Islet of Langerhans (tissue), 1 donor: ENCODE data around the gene LCN1.

Source experiments
- FAIRE-seq: peaks from one replicate; lab custom pipeline; 2011; peaks lifted over from hg19 to GRCh38; lab: Jason Lieb, UNC

The LCN1 gene

GRCh38 chr9:135489188-135489906 lies 31.9 kb upstream of the LCN1 start:
- no peak for FAIRE-seq

DNA sequence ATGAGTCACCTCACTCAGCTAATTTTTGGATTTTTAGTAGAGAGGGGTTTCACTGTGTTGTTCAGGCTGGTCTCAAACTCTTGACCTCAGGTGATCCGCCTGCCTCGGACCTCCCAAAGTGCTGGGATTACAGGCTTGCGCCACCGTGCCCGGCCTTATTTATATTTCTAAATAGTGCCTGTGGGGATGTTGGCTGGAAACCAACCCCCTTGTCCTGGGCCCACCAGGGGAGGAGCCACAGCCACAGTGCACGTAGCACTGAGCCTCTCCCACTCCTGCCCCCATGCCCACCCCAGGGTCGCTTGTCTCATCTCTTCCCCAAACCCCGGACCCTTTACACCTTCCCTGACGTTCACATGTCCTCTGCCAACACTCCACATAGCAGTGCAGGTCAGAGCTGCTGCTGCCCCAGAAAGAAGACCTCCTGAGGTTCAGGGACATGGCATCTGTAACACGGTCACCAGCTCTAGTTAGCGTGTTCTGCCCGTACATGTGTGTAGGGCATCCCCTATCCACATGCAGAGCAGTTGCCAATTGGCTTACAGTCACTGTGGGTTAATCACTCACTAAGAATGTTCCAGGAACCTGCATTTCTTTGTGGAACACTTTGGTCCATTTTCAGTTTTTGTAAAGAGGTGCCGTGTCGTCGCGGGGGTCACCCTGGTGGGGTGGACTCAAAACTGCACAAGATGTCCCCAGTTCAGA lies 30.9 kb upstream of the LCN1 start:
- FAIRE-seq = no peak

GRCh38 chr9:135490980-135491464 lies 30.2 kb upstream of the LCN1 start:
- no peak for FAIRE-seq

- no peak for FAIRE-seq
Observed at GRCh38 chr9:135491764-135492163, 29.5 kb upstream of the LCN1 start.

DNA sequence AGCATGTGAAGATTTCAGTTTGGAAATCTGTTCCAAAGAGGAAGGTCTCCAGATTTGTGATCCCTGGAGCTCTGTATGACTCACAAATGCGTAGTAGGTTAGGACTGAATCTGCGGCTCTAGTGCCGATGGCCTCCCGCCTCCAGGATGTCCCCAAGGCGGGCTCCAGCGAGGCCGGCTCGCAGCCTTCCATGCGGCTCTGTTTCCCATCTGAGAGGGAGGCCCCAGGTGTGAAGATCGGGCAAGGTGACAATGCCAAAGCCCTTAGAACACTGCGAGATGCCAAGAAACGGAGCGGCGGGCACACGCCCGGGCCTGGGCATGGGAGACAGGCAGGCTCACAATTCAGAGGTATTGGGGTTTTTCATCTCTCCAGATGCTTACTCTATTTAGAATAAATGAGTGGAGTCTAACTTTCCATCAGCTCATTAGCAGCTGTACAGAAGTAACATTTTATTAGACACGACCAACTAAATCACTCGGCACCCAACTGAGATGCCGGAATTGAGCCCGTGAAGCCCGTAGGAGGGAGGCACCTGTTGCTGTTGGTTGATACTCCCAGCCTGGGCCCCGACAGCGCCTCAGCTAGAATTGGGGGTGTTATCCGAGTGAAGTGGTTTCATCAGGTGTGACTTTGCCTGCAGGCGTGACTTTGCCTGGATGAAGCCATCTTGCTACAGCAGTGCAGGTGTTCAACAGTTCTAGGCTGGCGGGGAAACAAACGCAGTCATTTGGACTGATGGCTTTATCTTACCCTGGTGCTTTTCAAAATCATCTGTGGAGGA lies 28.2 kb upstream of the LCN1 start:
- no peak for FAIRE-seq

GRCh38 chr9:135494791-135495559 lies 26.3 kb upstream of the LCN1 start:
- FAIRE-seq = no peak

DNA sequence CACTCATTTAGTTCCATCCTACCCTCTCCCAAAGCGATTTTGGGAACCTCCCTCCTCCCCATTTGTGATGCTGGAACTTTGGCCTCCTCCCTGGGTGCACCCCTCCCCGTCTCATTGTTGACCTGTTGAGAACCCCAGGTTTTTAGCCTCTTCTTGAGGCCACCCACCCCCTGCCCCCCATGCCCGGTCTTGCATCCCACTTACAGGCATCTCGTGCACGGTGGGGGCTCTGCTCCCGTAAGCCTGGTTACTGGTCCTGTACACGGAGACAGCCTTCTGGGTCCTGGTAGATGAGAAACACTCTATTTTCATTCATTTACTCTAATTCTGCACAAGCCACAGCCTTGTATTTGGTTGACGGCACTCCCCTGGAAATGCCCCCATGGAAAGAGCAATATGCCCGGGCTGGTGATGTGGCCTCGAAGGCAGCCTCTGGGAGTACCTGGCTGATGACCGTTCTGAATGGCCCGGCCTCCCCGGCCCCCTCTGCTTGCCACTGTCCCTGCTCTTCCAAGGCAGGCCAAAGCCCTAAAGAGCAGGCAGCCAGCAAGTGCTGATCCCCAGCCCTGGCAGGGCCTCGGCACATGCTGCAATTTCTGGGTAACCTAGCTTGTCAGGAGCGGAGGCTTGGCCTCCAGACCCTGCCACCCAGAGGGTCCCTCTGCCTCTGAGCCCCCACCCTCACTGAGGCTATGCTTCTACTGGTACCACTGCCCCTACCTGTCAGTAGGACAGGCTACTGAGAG lies 22.7 kb upstream of the LCN1 start:
- no peak for FAIRE-seq

DNA sequence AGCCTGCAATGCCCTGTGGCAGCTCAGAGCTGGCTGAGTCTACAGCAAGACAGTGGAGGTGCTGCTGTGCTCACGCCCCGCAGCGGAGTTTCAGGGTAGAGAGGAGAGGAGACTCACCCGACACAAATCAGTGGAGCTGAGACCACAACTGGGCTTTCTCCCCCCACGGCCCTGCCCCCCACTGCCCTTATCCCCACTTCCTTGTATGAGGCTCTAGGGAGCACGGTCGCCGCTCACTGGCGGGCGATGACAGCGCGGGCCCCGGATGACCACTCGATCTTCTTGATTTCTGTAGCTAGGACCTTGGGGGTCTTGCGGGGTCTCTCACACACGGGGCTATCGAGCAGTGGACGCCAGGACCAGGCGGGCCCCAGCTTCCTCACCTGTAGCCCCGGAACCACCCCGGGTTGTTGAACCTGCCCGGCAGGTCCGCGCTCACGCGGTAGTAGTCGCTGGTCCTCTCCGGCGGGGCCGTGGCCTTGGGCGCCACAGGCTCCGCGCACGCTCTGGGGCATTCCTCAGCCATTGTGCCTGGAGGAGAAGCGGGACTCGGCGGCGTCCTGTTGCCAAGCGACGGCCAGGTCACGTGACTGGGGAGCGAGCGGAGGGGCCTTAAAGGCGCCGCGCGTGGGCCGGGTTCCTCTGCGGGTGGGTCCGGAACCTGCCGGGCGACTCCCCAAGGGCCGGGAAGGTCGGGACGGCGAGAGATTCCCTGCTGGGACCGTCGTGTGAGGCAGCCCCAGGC lies 21.7 kb upstream of the LCN1 start:
- FAIRE-seq = no peak

DNA sequence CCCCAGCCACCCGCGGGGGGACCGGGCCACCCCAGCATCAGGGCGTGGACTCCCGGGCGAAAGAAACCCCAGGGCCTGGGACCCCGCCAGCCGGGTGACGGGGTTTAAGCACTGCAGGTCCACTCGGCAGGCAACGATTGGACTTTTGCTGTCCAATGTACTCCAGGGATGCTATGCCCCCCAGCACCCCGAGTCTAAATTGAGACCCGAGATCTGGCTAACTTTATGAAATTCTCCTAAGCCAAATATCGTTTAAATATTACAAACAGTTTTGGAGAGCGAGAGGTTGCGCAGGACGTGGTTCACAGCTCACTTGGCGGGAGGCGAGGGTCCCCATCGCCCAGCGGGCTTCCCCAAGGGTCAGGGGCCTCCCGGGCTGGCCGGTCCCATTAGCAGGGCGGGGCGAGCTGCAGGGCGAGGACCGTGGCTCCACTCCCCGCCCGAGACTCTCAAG lies 21.1 kb upstream of the LCN1 start:
- no peak for FAIRE-seq

GRCh38 chr9:135500525-135501260 lies 20.5 kb upstream of the LCN1 start, which contains the start of gene MRPS2:
Gene MRPS2, plus strand, starts transcription at chr9:135500682. Its CDS starts 29 bp downstream, at chr9:135500711.
- FAIRE-seq = no peak

DNA sequence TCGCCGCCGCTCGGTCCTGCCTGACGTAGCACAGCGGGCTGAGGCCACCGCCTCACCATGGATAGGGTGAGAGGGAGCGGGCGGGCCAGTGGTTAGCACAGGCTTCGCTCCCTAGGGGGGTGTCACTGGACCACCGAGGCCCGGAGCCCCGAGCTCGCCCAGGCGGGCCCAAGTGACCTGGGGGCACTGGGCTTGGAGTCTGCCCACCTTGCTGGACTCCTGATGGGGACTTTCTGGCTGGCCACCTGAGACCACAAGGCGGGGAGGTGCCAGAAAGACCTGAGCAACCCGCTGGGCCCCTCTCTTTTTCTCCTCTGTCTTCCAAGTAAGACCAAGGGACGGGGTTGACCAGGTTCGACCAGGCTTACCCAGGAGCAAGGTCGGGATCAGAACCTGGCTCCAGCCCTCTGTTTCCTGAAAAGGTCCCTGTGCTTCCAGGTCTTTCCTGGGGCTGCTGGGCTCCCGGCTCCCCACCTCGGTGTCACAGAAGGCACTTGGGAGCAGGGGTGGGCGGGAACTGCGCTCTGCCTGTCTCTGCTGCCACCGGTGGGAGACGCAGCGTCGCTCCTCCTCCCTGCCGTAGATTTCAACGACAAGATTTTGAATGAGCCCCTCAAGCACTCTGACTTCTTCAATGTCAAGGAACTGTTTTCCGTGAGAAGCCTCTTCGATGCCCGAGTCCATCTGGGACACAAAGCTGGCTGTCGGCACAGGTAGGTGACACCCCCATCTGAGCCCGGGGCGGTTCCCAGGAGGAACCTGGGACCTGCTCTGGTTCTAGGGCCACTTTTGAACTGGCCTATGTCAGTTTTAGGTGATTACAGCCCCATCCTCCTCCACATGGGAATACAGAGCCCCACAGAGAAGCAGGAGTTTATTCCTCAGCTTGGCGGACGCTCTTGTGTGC lies 19.7 kb upstream of the LCN1 start:
- FAIRE-seq = no peak

GRCh38 chr9:135502168-135502872 lies 18.9 kb upstream of the LCN1 start:
- FAIRE-seq = no peak

DNA sequence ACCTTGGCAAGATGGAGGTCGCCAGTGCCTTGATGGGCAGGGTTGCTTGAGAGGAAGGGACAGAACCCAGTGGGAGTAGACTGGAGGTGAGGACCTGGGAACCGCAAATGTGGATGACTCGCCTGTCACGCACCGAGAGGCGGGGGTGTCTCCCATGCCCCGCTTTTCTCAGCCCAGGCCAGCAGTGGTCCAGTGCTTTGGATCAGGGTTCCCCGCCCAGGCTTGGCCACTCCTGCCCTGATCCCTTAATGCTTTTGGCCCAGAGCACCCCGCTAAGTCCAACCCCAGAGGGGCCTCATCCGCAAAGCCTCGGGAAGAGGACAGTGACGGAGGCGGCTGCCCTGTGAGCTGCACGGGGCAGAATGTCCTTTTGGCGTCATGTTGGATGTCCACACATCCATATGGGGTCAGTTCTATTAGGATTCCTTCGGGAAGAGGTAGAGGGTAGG lies 18.3 kb upstream of the LCN1 start:
- no peak for FAIRE-seq

DNA sequence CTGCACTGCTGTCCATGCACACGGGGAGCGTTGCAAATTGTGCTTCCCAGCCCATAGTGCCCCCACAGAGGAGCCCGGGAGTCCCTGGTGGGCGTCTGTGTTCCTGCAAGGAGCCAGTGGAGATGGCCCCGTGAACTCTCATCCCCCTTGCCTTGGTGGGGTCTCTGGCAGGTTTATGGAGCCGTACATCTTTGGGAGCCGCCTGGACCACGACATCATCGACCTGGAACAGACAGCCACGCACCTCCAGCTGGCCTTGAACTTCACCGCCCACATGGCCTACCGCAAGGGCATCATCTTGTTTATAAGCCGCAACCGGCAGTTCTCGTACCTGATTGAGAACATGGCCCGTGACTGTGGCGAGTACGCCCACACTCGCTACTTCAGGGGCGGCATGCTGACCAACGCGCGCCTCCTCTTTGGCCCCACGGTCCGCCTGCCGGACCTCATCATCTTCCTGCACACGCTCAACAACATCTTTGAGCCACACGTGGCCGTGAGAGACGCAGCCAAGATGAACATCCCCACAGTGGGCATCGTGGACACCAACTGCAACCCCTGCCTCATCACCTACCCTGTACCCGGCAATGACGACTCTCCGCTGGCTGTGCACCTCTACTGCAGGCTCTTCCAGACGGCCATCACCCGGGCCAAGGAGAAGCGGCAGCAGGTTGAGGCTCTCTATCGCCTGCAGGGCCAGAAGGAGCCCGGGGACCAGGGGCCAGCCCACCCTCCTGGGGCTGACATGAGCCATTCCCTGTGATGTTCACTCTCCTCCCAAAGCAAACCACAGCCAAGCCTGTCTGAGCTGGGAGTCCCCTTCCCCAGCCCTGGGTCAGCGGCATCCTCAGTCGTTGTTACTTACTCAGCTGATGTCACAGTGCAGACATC lies 17.6 kb upstream of the LCN1 start:
- FAIRE-seq = no peak

DNA sequence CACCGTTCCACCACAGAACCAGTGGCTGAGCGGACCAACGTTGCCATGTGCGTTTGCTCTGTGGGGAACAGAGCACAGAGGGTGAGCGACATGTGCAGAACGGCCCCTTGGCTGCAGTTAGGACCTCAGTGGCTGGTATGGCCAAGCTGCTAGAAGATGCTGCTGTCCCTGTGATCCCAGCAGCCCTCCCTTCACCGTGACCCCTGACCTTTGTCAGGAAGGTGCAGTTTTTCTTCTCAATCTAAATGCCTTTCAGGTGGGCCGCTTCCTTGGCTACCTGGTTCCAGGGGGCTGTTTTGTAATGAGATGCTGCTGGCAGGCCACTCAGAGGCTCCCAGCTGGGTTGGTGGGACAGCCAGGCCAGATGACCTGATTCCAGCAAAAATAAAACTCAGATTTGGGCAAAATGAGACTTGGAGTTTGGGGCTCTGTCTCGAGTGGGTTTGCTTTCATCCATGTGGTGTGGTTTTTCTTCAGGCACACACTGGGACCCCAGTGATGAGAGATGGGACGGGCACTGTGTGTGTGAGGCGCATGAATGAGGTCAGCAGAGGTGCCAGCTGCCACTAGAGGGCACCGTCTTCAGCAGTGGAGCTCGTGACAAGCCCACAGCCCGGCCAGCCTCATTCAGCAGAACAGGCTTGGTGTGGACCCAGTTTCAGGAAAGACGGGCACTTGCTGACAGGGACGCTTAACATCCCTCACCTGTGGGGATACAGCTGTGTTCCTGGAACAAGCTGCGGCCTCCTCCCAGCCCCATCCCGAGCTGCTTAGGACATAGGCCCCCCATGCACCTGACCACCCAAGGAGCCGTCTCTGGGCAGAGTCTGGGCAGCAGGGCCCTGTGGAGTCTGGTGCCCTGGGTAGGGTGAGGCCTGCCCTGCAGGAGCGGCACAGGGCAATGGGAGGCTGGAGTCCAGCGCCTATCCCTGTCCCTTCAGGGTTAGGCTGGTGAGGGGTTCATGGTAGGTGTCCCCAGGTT lies 16.7 kb upstream of the LCN1 start:
- FAIRE-seq = no peak
